GM21360 (cell line): Measurements from ENCODE around the gene FAM3B.
A peak's percentile ranks its signal among the peaks of the same experiment; 100 is the strongest.
"Not testable (repeated sequence)": the region's sequence is repeated elsewhere in the genome, so short reads cannot be mapped to it uniquely, and the experiment has no call there.

ENCODE experiments used
- ATAC-seq: cut with Tn5 transposase; IDR thresholded peaks from one replicate; pipeline ENCODE4 v1.9.1; 2021; ENCODE audit warnings: mild to moderate bottlenecking, moderate library complexity; ENCODE audit not compliant: unreplicated experiment

The FAM3B gene, protein sequence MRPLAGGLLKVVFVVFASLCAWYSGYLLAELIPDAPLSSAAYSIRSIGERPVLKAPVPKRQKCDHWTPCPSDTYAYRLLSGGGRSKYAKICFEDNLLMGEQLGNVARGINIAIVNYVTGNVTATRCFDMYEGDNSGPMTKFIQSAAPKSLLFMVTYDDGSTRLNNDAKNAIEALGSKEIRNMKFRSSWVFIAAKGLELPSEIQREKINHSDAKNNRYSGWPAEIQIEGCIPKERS

DNA sequence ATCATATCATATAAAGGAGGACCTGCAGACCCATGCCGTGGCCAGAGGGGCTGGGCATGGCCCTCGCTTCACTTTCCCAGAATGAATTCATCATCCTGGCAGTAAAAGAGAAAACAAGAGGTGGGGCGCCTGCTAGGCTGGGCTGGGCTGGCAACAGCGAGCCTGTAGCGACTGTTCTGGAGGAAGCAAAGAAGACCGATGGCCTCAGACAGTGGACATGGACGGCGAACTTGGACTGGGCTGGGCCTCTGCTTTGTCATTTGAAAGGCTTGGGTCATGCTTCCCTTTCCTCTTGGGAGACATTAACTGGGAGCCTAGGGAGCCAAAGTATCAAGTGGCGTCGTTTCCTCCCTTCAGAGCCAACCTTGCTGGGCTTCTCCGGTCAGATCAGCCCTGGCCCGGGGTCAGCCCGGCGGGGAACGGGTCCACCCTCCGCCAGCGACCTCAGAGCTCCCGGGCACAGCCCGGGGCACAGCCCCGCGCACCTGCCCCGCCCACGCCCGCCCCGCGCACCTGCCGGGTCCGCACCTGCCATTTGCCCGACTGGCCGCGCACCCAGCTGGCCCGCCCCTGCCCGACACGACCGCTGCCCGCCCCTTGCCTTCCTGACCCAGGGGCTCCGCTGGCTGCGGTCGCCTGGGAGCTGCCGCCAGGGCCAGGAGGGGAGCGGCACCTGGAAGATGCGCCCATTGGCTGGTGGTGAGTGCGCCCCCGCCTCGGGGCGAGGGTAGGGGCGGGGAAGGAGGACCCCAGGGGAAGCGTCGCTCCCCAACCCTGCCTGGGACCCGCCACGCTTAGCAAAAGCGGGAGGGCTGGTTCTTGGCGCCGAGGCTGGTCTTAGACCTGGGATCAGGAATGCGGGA, at the start of gene FAM3B:
FAM3B (plus strand) TSS at position 602 of the 863 bp plus-strand sequence; CDS start at position 681, 79 bp downstream.
- ATAC-seq, result no peak

DNA sequence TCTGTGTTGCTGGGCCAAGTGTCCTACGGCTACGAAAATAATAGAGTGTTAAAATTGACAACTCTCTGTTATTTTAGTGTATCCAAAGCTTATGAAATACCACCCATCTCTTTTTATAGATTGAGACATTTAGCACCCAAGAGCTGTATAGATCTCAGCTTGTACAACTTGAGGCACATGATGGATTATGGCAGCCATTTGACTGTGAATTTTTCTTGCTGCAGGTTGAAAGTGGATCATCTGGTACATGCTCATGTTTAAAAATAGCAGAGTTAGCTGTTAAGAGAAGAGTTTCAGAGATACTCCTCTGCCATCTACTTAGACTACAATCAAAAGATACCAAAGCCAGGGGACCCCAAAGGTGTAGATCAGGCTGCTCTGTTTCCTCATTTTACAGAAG, 49.3 kb upstream of the FAM3B start:
- ATAC-seq, result no peak

DNA sequence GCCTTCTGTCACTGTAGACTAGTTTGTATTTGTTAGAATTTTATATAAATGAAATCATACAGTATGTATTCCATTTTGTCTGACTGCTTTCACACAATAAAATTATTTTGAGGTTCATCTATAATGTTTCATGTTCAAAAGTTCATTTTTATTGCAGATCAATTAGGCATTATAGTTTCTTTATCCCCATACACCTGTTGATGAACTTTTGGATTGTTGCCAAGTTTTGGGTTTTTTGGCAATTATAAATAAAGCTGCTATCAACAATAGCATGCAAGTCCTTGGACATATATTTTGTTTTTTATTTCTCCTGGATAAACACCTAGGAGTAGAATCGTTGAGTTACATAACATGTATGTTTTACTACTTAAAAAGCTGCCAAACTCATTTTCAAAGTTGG, 47.1 kb upstream of the FAM3B start:
- ATAC-seq, result no peak

DNA sequence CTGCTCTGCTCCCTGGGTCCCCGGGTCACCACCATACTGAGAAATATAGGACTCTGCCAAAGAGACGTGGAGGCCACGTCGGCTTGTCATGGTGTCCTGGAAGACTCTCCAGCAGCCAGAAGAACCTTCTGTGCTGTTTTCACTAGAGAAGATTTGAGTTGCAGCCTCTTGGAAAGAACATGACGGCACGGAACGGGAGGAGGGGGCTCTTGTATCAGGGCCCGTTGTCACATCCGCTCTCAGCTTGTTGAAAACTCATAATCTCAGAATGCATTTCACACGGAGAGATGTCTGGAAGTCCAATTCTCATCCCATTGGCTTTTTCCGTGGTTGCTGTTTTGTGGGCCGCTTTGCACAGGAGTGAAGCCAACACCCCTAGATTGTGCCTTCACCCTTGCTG, 39.4 kb upstream of the FAM3B start:
- ATAC-seq, result no peak

DNA sequence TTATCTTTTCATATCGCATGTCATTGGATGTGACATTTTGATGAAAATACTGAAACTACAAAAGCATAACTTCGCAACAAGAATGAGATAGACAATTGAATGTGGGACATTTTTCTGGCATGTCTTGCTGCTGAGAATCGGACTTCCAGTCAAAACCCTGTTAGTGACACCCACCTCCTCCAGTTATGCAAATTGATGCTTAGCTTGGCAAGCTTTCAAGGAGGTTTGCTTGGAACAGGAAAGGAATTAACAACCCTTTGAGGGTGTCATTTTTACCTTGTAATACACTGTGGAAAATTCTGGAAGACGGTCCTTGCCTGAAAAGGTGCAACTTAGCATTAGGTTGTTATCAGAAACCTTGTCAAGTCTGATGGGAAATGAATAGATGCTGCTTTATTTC, 38.8 kb upstream of the FAM3B start:
- ATAC-seq, result no peak

DNA sequence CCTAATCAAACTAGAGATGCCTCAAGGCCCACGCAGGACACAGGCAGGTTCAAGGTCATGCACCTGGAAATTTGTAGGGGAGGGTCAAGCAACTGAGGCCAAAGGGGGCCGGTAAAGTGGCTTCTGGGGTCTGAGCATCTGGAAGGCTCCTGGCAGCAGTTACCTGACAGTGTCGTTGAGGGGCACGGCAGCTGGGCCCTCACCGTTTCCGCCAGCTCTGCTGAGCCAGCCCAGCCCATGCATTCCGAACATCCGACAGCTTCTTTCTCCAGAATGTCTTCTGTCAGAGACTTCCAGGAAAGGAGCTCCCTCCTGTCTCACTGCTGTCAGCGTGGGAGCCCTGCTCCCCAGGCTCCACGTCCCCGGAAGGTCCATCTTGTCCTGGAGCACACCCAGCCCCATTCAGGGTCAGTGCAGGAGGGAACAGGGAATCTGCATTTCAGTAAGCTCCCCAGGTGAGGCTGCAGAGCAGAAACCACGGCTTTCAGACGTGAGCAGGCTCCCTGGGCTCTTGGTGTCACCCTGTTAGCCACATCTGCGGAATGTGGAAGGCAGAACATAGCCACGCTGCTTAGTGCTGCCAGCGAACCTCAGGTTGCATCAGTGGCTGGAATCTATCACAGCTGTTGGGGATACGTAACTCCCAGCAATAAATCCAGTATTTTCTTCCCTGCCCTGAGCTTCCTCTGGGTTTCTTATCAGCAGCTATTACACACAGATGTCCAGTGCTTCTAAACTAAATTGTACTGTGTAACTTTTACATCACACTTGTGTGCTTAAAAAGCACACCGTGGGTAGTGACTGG, 36.3 kb upstream of the FAM3B start:
- ATAC-seq, result no peak

DNA sequence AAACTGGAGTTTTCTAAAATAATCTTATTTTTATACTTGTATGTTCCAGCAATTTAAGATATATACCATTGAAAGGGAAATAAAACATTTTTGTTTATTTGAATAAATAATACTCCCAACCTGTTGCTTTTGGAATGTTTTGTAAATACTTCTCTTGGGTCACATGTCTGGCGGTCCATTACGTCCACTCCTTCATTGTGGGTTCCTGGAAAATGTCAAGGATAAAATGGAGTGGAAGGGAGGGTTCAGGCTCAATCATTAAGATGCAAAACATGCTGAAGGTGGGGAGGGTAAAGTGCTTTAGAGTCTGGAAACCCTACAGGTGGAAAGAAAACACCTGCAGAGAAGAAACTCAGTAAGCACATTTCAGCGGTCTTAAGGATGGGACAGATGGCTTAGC, 34.2 kb upstream of the FAM3B start:
- ATAC-seq, result no peak

DNA sequence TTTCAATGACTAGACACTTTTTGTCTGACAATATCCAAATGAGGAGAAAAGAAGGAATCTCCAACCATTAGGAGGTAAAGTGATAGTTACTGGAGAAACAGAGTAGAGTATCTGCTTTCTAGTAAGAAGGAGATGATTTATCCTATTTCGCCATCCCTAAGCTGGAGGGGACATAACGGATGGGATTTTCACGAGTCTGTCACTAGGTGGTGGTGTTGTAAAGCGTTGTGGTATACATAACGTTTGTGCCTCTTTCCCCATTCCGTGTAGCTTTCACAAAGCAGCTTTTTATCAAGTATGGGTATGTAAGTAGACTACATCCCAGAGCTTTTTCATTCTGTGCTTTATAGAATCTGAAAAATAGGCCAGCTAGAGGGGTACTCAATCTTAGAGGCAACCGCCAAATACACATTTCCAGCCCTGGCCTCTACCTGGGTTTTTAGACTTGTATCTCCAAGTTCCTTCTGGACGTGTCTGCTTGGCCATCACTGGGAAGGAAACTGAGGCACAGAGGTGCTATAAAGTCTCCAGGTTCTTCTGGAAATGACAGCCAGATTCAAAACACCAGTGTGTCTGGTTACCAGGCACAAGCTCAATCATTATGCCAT, 33.3 kb upstream of the FAM3B start:
- ATAC-seq, result peak; percentile 52

DNA sequence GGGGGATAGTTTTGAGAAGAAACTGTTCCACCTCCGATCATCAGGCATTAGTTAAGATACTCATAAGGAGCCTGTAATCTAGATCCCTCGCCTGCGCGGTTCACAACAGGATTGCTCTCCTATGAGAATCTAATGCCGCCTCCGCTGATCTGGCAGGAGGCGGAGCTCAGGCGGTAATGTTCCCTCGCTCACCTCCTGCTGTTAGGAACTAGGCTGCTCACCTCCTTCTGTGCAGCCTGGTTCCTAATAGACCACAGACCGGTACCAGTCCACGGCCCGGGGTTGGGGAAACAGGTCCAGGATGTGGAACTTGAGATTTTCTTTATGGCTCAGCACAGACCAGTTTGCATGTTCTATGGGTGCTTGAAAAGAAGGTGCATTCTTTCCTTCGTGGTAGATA, 27.2 kb upstream of the FAM3B start:
- ATAC-seq, result no peak

DNA sequence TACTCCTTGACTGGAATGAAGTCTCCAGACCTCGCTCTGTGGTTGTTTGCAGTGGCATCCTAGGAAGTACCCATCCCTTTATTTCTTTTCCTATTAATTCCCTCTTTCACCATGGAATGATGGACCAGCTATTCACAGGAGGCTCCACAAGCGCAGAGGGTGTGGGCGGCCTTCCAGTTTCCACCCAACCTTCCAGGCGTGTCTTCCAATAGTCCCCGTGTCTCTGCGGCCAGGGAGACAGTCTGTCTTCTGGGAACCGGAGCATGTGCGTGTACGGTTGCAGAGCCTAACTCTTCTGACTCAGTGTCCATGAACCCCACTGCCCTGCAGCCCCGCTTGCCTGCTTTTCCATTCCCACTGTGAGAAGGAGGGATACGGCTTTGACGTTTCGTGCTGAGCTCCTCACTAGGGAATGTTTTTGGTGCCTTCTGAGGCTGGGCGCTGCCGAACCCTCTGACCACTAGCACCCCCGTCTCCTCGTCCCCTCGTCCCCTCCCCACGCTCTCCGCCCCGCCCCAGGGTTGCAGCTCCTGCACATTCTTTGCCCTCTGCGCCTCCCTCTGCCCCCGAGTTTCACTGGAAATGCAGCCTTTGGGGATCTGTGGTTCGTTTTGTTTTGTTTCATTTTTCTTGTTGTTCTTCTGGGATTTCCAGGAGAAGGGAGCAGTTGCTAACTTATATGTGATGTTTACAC, 26.3 kb upstream of the FAM3B start:
- no peak for ATAC-seq

DNA sequence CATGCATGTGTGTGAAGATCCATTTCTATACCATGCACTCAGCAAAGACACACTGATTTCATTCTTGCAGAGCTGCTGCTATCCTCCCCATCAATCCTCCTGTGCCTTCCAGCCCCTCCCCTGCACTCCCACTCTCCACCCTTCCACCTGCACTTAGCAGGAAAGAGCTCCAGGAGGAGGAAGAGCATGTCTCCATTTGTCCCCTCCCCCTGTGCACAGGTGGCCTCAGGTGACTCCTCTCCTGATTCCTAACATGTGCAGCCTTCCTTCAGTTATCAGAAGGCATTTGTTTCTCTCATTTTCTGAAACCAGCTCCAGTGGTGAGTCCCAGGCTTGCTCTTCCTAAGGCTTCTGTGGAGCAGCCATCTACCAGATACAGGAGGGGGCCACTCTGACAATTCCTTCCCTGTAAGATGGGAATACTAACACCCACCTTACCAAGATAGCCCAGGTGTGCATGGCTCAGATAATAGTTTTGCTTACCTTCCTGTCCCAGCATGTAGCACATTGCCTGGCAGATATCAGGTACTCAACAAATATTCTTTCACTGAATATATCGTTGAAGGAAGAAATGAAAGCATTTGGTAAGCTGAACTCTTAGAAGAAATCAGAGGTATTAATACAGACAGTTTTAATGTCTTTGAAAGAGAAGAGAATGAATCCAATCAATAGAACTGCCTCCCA, 21.9 kb upstream of the FAM3B start:
- no peak for ATAC-seq

DNA sequence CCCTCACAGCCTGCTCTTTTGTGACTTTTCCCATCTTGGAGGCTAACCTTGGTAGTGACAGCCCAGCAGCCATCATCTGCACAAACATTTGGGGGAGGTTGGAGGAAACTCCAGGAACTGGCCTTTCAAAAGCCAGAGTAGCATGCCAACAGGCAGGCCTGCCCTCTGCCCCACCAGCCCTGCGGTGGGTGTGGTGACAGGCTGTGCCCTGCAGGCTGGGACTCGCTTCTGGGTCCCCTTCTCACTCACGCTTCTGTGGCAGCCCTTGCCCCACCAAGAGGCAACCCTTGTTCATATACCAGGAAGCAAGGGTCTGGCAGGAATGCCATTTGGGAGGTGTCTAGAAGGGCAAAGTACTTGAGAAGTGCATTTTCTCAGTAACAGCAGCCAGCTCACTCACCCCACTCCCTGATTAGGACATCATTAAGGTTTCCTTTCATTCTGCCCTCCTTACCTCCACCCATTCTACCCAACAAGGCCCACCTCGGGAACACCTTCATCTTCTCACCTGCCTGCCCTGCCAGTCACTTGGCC, 20.8 kb upstream of the FAM3B start:
- ATAC-seq, result no peak

DNA sequence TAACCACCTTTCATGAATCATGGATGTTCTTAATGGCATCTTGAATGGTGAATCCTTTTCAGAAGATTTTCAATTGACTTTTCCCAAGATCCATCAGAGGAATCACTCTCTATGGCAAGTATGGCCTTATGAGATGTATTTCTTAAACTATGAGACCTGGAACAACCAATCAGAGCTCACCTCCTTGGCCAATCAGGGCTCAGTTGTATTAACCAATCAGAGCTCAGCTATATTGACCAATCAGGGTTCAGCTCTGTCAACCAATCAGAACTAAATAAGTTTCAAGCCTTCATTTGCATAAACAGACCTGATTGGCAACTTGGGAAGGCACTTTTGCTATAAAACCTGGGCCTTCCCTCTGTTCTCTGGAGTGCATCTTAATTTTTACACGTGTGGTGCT, 13.6 kb upstream of the FAM3B start:
- no peak for ATAC-seq

DNA sequence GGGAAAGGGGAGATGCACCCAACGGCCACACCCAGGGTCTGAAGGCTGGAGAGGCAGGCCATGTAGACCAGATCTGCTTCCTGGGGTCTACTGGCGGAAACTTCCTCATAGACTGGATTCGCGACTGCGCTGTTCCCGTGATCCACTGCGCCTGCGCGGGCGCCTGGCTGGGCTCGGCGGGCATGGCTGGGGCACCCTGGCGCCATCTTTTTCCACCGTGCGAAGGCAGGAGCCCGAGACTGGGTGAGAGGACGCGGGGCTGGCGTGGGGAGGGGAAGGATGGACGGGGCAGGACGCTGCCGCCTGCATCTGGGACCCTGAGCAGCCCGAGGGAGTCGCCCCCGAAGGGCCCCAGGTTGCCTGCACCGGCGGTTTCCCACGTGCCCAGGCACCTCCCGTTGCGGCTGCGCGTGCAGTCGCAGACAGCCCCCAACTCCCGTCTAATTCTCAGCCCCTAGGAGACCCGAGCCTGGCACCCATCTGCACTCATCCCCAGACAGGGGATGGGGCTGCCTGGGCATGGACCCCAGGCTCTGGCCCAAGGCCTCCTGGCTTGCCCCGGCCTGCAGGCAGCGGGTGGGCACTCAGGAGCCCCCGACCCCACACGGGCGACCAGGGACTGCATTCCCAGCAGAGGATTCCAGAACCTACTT, 12.4 kb upstream of the FAM3B start:
- ATAC-seq, result no peak

DNA sequence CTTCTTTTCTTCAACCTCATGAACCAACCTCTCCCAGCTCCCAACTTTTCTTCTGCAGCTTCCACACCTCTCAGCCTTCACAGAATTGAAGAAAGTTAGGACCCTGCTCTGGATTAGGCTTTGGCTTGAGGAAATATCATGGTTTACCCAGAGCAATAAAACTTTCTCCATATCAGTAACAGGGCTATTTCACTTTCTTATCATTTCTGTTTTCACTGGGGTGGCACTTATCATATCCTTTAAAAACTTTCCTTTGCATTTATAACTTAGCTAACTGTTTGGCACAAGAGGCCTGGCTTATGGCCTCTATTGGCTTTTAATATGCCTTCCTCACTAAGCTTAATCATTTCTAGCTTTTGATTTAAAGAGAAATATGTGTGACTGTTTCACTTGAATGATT, 9.4 kb upstream of the FAM3B start:
- ATAC-seq, result no peak

DNA sequence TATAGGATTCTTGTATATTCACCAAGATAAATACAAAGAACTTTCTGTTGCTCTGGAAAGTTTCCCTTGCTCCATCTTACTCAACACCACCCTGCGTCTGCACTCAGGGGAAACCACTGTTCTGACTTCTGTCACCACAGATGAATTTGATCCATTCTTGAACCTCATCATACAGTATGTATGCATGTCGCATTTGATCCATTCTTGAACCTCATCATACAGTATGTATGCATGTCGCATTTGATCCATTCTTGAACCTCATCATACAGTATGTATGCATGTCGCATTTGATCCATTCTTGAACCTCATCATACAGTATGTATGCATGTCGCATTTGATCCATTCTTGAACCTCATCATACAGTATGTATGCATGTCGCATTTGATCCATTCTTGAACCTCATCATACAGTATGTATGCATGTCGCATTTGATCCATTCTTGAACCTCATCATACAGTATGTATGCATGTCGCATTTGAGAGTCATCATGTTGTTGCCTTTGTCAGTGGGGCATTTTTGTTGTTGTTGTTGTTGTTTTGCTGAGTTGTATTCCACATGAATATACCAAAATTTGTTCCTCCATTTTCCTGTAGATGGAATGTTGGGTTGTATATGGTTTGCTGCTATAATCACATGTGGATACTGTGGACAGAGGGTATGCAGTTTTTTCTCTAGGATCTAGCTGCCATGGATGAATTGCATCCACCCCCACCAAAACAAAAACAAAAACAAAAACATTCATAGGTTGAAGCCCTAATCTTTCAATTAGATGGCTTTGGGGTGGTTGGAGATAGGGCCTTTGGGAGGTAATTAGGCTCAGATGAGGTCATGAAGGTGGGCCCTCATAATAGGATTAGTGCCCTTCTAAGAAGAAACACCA, 3.1 kb upstream of the FAM3B start:
- not testable (repeated sequence) for ATAC-seq

DNA sequence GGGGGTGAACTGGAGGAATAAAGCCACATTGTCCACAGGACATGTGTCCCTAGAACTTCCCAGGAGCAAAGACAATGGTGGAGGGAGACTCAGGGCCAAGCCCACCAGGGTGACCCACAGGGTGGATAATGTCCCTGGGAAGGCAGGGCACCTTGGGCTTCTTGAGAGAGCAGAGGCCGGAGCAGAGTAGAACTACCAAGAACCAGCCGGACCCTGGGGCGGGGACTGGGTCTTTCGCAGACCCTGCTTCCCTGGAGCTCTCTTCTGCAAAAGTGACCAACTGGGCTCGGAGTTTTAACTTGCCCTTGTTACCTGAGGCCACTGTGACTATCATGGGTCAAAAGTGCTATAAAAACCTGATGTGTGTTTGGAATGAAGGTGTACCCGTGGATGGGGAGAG, 875 bp upstream of the FAM3B start:
- no peak for ATAC-seq

DNA sequence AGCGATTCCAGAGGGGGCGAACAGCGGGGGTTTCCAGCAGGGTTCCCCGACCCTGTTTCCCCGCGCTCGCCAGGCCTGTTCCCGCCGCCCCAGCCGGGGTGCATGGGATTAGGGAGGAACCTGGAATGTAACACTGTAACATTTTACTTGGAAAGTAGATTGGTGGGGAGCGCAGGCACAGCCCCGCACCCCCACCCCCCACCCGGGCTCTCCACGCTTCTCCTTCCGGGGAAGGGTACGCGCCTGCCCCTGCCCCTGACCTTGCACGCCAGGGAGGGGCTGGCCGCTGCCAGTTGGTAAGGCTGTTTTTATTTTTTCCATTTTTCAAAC, 427 bp downstream of the FAM3B start:
- no peak for ATAC-seq
